ENCODE data around the gene RNASEH2C.
"Not testable (repeated sequence)": the region's sequence is repeated elsewhere in the genome, so short reads cannot be mapped to it uniquely, and the experiment has no call there.

RNASEH2C gene

GRCh38 chr11:65744026-65744698, 23.6 kb upstream of the RNASEH2C start:
- no peak for DNase-seq (ENCODE audit: low spot score)
- Histone ChIP-seq H3K27ac (no peak overlapping the region), H3K4me3 (no peak overlapping the region)
- no peak for TF ChIP-seq CTCF (IDR thresholded peaks at IDR 0.05)

GRCh38 chr11:65743681-65744025, 23.1 kb upstream of the RNASEH2C start:
- no peak for TF ChIP-seq CTCF (IDR thresholded peaks at IDR 0.05)
- DNase-seq (ENCODE audit: low spot score), result no peak
- H3K27ac ChIP-seq, result no peak overlapping the region
- H3K4me3 ChIP-seq, result no peak overlapping the region

GRCh38 chr11:65742353-65742752, 21.8 kb upstream of the RNASEH2C start:
- no peak overlapping the region for H3K27ac ChIP-seq
- H3K4me3 ChIP-seq, result no peak overlapping the region
- no peak for DNase-seq (ENCODE audit: low spot score)
- TF ChIP-seq CTCF (IDR thresholded peaks at IDR 0.05), result no peak

GRCh38 chr11:65741185-65741584, 20.6 kb upstream of the RNASEH2C start:
- no peak for TF ChIP-seq CTCF (IDR thresholded peaks at IDR 0.05)
- H3K4me3 ChIP-seq, result no peak overlapping the region

GRCh38 chr11:65739022-65739421, 18.4 kb upstream of the RNASEH2C start:
- H3K4me3 ChIP-seq, result no peak overlapping the region

More at GRCh38 chr11:65741185-65741584, 20.6 kb upstream of the RNASEH2C start:
- H3K27ac ChIP-seq, result no peak overlapping the region
- DNase-seq (ENCODE audit: low spot score), result no peak

GRCh38 chr11:65736810-65737209, 16.2 kb upstream of the RNASEH2C start:
- DNase-seq (ENCODE audit: low spot score), result no peak
- H3K27ac ChIP-seq, result no peak overlapping the region
- TF ChIP-seq CTCF (IDR thresholded peaks at IDR 0.05), result no peak

More at GRCh38 chr11:65739022-65739421, 18.4 kb upstream of the RNASEH2C start:
- TF ChIP-seq CTCF (IDR thresholded peaks at IDR 0.05), result no peak
- H3K27ac ChIP-seq, result no peak overlapping the region
- DNase-seq (ENCODE audit: low spot score), result no peak

GRCh38 chr11:65735111-65735510, 14.5 kb upstream of the RNASEH2C start:
- DNase-seq (ENCODE audit: low spot score); H3K27ac ChIP-seq; H3K4me3 ChIP-seq: not testable (repeated sequence)

More at GRCh38 chr11:65736810-65737209, 16.2 kb upstream of the RNASEH2C start:
- H3K4me3 ChIP-seq, result no peak overlapping the region
